Vagina (tissue), 2 donors: Measurements from ENCODE around the gene MAPKBP1. TPM values are rescaled to one million over a fixed set of nuclear protein-coding genes. Genes with fewer than 3 reads are reported as not detected.
A peak's percentile ranks its signal among the peaks of the same experiment; 100 is the strongest.
"Not testable (repeated sequence)": the region's sequence is repeated elsewhere in the genome, so short reads cannot be mapped to it uniquely, and the experiment has no call there.

Experiments
- DNase-seq, 2 donors: peaks; one replicate each; pipeline ENCODE4 v3.0.0-alpha.2; 2017; ENCODE audit errors: extremely low spot score in 2 of 2
- H3K27ac ChIP-seq: fragments of 200-600 bp; sonication (generic); one replicate; pipeline ENCODE4 v1.5.1; 2019
- H3K27me3 ChIP-seq: fragments of 200-600 bp; sonication (generic); one replicate; pipeline ENCODE4 v1.5.1; 2019
- H3K36me3 ChIP-seq, 2 donors: fragments of 200-600 bp; sonication (generic); one replicate each; pipeline ENCODE4 v1.5.1; 2017 to 2019
- H3K4me1 ChIP-seq: fragments of 200-600 bp; sonication (generic); one replicate; pipeline ENCODE4 v1.5.1; 2019
- H3K4me3 ChIP-seq, 2 donors: fragments of 200-600 bp; sonication (generic); 1 replicate in 1 of 2; 2 replicates in 1 of 2; pipeline ENCODE4 v1.5.1; 2016 to 2019
- H3K9me3 ChIP-seq: fragments of 200-600 bp; sonication (generic); one replicate; pipeline ENCODE4 v1.5.1; 2019
- POLR2A ChIP-seq, 2 donors: fragments of 450-650 bp; IDR thresholded peaks; one replicate each; pipeline ENCODE4 v1.6.1; 2017; ENCODE audit warnings: antibody characterized with exemption in 2 of 2, mild to moderate bottlenecking in 2 of 2, moderate library complexity in 2 of 2
- POLR2AphosphoS5 ChIP-seq, 2 donors: sonication (generic); formaldehyde crosslinking; IDR thresholded peaks; one replicate each; pipeline ENCODE4 v1.9.0; 2017; ENCODE audit warnings: antibody characterized with exemption in 2 of 2, mild to moderate bottlenecking in 2 of 2, low read depth in 1 of 2; ENCODE audit not compliant: insufficient read depth in 1 of 2
- intact Hi-C: fragments of 100-400 bp; cut with DNase I; formaldehyde crosslinking; loops from one replicate; pipeline ENCODE4 v1.15.1; 2023
- total RNA-seq: library from RNA; depleted of rRNA; stranded (reverse); fragments of >200 nt; gene quantifications from one replicate; pipeline ENCODE4 v1.2.3, GENCODE V29; 2016
- TF ChIP-seq, protein P1 (sequence below), 3 experiments: fragments of 450-650 bp in 2 of 3; fragments of 200-600 bp in 1 of 3; sonication (generic) in 1 of 3; IDR thresholded peaks; one replicate each; pipeline ENCODE4 v1.5.1; 2017 to 2019; ENCODE audit warnings: antibody characterized with exemption in 3 of 3, mild to moderate bottlenecking in 2 of 3, moderate library complexity in 2 of 3

The MAPKBP1 gene
- total RNA-seq, 1 donor from 2014 or later: 35.8 TPM

DNA sequence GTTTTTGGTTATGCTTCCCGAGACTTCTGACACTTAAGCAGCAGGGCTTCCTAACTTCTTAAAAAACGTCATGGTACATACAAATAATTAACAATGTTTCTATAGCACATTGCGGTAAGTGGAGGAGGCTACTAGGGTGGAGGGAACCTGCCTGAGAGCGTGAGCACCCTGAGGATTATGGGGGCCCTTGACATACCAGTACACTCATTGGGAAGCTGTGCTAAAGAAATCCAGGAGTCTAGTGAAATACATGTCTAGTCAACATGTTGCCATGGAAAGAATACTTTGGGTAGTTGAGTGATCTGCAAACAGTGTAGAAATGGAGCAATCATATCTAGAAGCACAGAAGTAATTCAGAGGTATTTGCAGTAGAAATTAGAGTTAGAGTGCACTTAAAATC, 39.2 kb upstream of the MAPKBP1 start:
- no peak for TF ChIP-seq POLR2A (IDR thresholded peaks at IDR 0.05)
- TF ChIP-seq, protein P1, sequence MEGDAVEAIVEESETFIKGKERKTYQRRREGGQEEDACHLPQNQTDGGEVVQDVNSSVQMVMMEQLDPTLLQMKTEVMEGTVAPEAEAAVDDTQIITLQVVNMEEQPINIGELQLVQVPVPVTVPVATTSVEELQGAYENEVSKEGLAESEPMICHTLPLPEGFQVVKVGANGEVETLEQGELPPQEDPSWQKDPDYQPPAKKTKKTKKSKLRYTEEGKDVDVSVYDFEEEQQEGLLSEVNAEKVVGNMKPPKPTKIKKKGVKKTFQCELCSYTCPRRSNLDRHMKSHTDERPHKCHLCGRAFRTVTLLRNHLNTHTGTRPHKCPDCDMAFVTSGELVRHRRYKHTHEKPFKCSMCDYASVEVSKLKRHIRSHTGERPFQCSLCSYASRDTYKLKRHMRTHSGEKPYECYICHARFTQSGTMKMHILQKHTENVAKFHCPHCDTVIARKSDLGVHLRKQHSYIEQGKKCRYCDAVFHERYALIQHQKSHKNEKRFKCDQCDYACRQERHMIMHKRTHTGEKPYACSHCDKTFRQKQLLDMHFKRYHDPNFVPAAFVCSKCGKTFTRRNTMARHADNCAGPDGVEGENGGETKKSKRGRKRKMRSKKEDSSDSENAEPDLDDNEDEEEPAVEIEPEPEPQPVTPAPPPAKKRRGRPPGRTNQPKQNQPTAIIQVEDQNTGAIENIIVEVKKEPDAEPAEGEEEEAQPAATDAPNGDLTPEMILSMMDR (IDR thresholded peaks at IDR 0.05): no peak
- no peak for TF ChIP-seq POLR2AphosphoS5 (IDR thresholded peaks at IDR 0.05; ENCODE audit: insufficient read depth in 1 of 2, low read depth in 1 of 2)
- DNase-seq: no peak
- H3K36me3 ChIP-seq: peaks cover 0 to 40% of the 10 kb centered on the region in 2 donors
- intact Hi-C loops: no loop called here
- H3K4me1 ChIP-seq: no peaks in the 10 kb centered on the region
- no peak overlapping the region for H3K4me3 ChIP-seq
- H3K9me3 ChIP-seq: no peaks in the 10 kb centered on the region
- no peaks in the 10 kb centered on the region for H3K27me3 ChIP-seq
- H3K27ac ChIP-seq: no peak overlapping the region

- H3K4me3 ChIP-seq, H3K4me1 ChIP-seq, H3K27me3 ChIP-seq, DNase-seq, H3K9me3 ChIP-seq, H3K27ac ChIP-seq, intact Hi-C loops: not testable (repeated sequence)
- peaks cover 0 to 41% of the 10 kb centered on the region in 2 donors for H3K36me3 ChIP-seq
These were observed 38.8 kb upstream of the MAPKBP1 start for GRCh38 chr15:41735492-41735891.

DNA sequence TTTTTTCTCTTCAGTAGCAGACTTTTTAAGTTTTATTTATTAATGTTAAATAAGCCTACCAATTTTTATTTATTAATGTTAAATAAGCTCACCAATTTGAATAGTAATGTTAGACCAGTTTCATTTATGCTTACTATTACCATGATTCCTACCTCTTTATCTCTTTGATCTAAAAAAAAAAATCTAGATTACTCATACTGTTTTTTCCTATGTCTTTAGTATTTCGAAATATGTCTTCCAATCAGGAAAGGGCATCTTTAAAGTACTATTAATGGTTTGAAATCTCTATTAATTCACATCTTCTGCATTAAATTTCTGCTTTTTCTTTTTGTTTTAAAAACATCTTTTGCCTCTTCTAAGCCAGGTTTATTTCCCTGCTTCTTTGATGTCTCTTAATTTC, 27.5 kb upstream of the MAPKBP1 start:
- Histone ChIP-seq H3K36me3 (peaks cover 0 to 32% of the 10 kb centered on the region in 2 donors), H3K27ac (no peak overlapping the region), H3K27me3 (no peaks in the 10 kb centered on the region), H3K9me3 (no peaks in the 10 kb centered on the region), H3K4me1 (no peaks in the 10 kb centered on the region), H3K4me3 (no peak overlapping the region)
- no peak for DNase-seq
- intact Hi-C loops: no loop called here
- TF ChIP-seq POLR2AphosphoS5 (IDR thresholded peaks at IDR 0.05; ENCODE audit: insufficient read depth in 1 of 2, low read depth in 1 of 2) (no peak), POLR2A (IDR thresholded peaks at IDR 0.05) (no peak)
- TF ChIP-seq, protein P1 (IDR thresholded peaks at IDR 0.05): no peak

GRCh38 chr15:41756198-41756597, 18.1 kb upstream of the MAPKBP1 start:
- Histone ChIP-seq H3K4me3 (no peak overlapping the region), H3K9me3 (no peaks in the 10 kb centered on the region), H3K36me3 (peaks cover 0 to 32% of the 10 kb centered on the region in 2 donors), H3K4me1 (no peaks in the 10 kb centered on the region), H3K27ac (no peak overlapping the region), H3K27me3 (no peaks in the 10 kb centered on the region)
- intact Hi-C loops: no loop called here
- no peak for TF ChIP-seq POLR2AphosphoS5 (IDR thresholded peaks at IDR 0.05; ENCODE audit: insufficient read depth in 1 of 2, low read depth in 1 of 2)
- TF ChIP-seq POLR2A (IDR thresholded peaks at IDR 0.05): no peak
- TF ChIP-seq, protein P1 (IDR thresholded peaks at IDR 0.05): no peak
- no peak for DNase-seq

DNA sequence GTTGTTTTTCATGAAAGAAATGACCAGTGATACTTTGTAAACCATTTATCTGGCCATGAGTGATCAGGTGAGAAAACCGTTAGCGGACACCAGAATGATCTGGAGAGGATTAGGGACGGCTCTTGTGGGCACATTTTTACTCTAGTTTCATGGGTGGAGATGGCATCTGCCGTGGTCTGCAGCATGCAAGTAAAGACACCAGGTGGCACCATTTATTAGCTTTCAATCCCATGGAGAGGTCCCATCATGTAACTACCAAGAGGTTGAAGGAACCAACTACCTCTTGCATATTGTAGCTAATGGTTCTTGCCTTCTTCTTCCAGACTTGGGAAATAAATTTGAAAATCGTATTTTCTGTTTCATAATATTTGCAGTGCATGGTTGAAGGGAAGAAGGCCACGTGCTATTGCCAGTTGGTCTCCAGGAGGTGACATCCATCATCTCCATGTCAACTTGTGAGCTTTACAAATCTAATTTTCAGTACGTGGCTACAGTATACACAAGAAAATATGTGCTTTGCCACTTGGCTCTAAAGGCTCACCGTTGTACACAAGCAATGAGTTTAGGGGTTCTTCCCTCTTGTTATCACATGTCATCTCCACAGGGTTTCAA, 1.5 kb upstream of the MAPKBP1 start:
- H3K27ac ChIP-seq: peak overlapping the region; percentile 87
- H3K4me1 ChIP-seq: peaks cover 41% of the 10 kb centered on the region
- TF ChIP-seq, protein P1 (IDR thresholded peaks at IDR 0.05): peak in 2 of 3 experiments; percentile 59
- TF ChIP-seq POLR2AphosphoS5 (IDR thresholded peaks at IDR 0.05; ENCODE audit: insufficient read depth in 1 of 2, low read depth in 1 of 2) (peak in 1 of 2 donors; percentile 55), POLR2A (IDR thresholded peaks at IDR 0.05) (no peak)
- H3K36me3 ChIP-seq: peaks cover 0 to 2% of the 10 kb centered on the region in 2 donors
- intact Hi-C loops: loop anchor here (5.0 kb wide), 1 partner anchor 39 kb away; no protein-coding TSS in a partner anchor
- DNase-seq: no peak
- no peak overlapping the region for H3K4me3 ChIP-seq
- no peaks in the 10 kb centered on the region for H3K9me3 ChIP-seq
- H3K27me3 ChIP-seq: no peaks in the 10 kb centered on the region
